Keratinocyte (primary cell): ENCODE results near the gene NPNT.

Experiments
- EZH2 ChIP-seq: IDR thresholded peaks from one replicate; pipeline ENCODE4 v1.6.1; 2012; ENCODE audit warnings: inconsistent platforms, mild to moderate bottlenecking, low read length, moderate library complexity
- TF ChIP-seq, protein P1 (sequence below), 3 experiments: IDR thresholded peaks in 1 of 3; conservative IDR thresholded peaks in 1 of 3; optimal IDR thresholded peaks in 1 of 3; 2 replicates in 2 of 3; 3 replicates in 1 of 3; pipeline versions ENCODE3 to v1.5.1; 2011; ENCODE audit warnings: low read length in 3 of 3, mild to moderate bottlenecking in 3 of 3, moderate library complexity in 2 of 3, control low read depth in 1 of 3, inconsistent platforms in 1 of 3; ENCODE audit not compliant: insufficient read depth in 2 of 3; ENCODE audit errors: extremely low read depth in 1 of 3

DNA sequence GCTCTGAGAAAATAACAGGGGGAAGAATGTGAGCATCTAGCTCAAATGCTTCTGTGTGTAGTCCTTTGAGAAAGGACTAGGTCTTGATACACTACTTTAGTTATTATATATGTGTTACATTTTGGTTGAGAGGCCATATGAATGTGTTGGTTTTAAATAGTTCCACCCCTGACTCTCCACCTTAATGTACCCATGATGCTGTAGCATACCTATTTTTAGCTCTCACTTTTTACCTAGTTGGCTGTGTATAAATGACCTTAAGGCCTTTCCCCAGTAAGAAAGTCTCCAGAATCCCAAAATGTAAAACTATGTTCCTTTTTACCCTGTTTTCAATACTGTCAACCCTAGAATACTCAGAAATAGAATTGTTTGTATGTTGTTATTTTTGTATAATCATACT, 20.0 kb upstream of the NPNT start:
- TF ChIP-seq EZH2, result no peak
- TF ChIP-seq, protein P1, sequence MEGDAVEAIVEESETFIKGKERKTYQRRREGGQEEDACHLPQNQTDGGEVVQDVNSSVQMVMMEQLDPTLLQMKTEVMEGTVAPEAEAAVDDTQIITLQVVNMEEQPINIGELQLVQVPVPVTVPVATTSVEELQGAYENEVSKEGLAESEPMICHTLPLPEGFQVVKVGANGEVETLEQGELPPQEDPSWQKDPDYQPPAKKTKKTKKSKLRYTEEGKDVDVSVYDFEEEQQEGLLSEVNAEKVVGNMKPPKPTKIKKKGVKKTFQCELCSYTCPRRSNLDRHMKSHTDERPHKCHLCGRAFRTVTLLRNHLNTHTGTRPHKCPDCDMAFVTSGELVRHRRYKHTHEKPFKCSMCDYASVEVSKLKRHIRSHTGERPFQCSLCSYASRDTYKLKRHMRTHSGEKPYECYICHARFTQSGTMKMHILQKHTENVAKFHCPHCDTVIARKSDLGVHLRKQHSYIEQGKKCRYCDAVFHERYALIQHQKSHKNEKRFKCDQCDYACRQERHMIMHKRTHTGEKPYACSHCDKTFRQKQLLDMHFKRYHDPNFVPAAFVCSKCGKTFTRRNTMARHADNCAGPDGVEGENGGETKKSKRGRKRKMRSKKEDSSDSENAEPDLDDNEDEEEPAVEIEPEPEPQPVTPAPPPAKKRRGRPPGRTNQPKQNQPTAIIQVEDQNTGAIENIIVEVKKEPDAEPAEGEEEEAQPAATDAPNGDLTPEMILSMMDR (optimal IDR thresholded peaks at IDR 0.05 in 1 of 3, IDR thresholded peaks at IDR 0.05 in 1 of 3, conservative IDR thresholded peaks at IDR 0.05 in 1 of 3; ENCODE audit: extremely low read depth in 1 of 3, insufficient read depth in 2 of 3, low read length in 3 of 3), result no peak
